HG03558 (cell line): ENCODE results near the gene DRICH1.
"Not testable (repeated sequence)": the region's sequence is repeated elsewhere in the genome, so short reads cannot be mapped to it uniquely, and the experiment has no call there.

Experiments used
- ATAC-seq: cut with Tn5 transposase; IDR thresholded peaks from one replicate; pipeline ENCODE4 v1.9.1; 2021; ENCODE audit warnings: moderate number of reproducible peaks; ENCODE audit not compliant: unreplicated experiment; ENCODE audit errors: extremely low read depth

The DRICH1 gene

DNA sequence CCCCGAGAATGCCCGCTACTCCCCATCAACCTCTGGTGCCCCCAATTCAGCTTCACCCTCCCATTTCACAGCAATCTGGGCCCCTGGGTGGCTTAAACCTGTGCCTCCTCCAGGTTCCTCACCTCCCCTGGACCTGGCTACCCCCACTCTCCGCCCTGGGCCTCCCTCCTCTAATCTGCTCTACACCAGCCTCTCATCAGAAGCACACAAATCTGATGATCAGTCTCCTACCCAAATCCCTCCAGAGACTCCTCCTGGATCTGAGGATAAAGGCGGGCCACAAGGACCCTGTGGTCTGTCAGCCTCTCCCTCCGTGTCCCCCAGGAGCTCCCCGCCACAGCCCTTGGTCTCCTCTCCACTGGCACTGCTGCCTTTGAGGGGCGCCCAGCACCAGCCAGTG lies 28.9 kb downstream of the DRICH1 start:
- no peak for ATAC-seq

GRCh38 chr22:23598805-23599518 lies 33.2 kb downstream of the DRICH1 start:
- ATAC-seq, result no peak

DNA sequence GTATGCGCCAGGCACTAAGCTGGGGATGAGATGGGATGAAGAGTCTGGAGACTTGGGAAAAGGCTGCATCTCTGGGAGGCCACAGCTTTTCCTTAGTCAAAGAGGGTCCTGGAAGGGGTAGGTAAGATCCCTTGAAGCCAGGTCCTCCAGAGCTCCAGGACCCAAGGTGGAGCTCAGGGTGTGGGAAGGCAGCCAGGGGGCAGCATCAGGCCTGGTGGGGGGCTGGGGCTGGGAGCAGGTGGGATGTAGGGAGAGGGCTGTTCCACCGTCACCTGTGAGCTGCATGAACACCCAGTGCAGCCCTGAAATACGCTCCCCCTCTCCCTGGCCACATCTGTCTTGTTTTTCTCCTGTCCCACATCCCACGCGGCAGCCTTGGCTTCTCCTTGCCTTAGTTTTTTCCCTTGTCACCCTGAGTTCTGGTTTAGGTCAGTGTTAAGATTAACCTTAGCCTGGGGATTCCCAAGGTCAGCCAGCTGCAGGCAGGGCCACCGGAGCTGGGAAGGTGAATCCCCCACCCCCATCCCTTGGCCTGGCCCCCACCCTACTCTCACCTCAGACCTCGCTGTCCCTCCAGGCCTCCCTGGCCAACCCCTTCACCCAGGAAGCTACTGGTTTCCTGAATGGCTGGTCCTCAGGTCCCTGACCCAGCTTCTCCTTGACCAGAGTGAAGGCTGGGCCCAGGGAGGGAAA lies 34.4 kb downstream of the DRICH1 start:
- ATAC-seq, result not testable (repeated sequence)

DNA sequence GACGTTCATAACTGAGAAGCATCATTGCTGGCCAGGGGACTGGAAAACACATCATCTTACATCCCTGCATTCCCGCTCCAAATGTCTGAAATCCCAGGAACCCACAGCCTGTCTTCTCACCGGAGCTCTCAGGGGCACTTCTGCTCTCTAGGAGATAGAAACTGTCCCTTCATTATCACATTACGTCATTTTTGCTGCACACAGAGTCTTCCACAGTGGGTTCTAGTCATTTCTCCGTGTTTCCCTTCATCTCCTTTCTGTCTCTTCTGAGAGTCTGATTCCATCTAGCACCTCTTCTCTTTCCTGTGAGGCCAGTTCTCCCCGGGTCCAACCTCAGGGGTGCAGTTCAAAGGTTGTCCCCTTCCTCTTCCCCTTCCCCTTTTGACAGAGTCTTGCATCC lies 36.2 kb downstream of the DRICH1 start:
- not testable (repeated sequence) for ATAC-seq

GRCh38 chr22:23591846-23592245 lies 40.3 kb downstream of the DRICH1 start:
- ATAC-seq, result no peak

GRCh38 chr22:23591201-23591791 lies 40.8 kb downstream of the DRICH1 start:
- ATAC-seq, result no peak

- ATAC-seq, result no peak
These were observed 48.3 kb downstream of the DRICH1 start for GRCh38 chr22:23583836-23584235.

GRCh38 chr22:23583153-23583552 lies 49.0 kb downstream of the DRICH1 start:
- no peak for ATAC-seq

GRCh38 chr22:23581260-23581650 lies 50.9 kb downstream of the DRICH1 start:
- ATAC-seq, result no peak

GRCh38 chr22:23580576-23581259 lies 51.4 kb downstream of the DRICH1 start:
- ATAC-seq, result no peak

DNA sequence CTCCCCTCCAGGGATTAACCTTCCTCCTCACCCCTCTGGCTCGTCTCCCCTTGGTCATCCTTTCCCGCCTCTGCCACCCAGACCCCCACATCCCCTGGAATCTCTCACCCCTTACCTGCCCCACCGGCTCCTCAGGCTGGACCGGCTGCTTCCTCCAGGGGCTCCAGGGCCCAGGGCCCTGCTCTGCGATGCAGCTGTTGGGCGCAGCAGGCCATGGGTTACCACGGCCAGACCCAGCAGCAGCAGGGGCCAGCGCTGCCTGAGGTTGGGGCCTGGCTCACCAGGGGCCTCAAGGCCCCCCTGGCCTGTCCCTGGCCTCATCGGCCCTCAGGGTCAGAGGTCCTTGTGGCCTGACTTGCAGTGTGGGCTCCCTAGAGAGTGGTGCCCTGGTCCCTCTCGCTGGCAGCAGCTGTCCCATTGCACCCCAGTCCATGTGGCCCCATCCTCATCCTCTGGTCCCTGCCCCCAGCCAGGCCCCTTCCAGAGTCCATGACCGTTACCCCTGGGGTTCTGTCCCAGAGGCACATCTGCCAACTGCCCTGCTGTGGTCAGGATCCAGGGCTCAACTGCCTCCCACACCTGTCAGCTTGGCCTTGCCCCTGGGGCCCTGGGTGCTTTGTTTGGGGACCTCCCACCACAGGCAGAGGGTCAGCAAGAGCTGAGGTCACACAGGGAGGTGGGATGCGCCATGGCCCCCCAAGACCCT lies 52.1 kb downstream of the DRICH1 start, which contains the start of gene IGLL1:
TSS of gene IGLL1 (minus strand) at position 421 of the 706 bp plus-strand sequence. CDS start at position 321, 100 bp downstream.
- no peak for ATAC-seq

GRCh38 chr22:23579280-23579679 lies 52.8 kb downstream of the DRICH1 start:
- no peak for ATAC-seq

DNA sequence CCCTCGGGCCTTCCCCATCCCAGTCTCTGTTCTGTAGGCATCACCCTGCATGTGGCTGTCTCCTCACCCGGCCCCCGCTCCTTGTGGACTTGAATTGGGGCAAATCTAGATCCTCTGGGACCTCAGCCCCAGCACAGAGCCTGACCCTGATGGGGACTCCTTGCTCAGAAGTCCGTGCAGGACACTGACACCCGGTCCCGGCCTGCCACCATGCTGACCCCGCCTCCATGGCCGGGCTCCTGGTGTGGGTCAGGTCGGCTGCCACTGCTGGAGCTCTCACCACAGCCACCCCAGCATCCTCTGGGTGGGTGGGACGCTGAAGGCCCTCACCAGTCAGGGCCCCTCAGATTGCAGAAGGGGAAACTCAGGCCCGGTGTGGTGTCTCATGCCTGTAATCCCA lies 53.8 kb downstream of the DRICH1 start:
- no peak for ATAC-seq

DNA sequence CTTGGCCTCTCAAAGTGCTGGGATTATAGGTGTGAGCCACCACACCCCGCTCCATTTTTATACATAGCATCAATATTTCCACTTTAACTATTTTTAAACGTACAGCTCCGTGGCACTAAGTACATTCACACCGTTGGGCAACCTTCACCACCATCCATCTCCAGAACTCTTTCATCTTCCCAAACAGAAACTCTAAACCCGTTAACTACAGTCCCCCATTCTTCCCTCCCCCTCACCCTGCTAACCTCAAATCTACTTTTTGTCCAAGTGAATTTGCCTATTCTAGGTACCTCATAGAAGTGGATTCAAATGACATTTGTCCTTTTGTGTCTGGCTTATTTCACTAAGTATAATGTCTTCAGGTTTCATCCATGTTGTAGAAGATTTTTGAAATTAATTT lies 55.4 kb downstream of the DRICH1 start:
- ATAC-seq, result no peak

GRCh38 chr22:23575601-23576000 lies 56.5 kb downstream of the DRICH1 start:
- ATAC-seq, result no peak

- ATAC-seq, result no peak
These were observed 57.2 kb downstream of the DRICH1 start for GRCh38 chr22:23574877-23575276.

- no peak for ATAC-seq
These were observed 57.7 kb downstream of the DRICH1 start for GRCh38 chr22:23574371-23574811.

DNA sequence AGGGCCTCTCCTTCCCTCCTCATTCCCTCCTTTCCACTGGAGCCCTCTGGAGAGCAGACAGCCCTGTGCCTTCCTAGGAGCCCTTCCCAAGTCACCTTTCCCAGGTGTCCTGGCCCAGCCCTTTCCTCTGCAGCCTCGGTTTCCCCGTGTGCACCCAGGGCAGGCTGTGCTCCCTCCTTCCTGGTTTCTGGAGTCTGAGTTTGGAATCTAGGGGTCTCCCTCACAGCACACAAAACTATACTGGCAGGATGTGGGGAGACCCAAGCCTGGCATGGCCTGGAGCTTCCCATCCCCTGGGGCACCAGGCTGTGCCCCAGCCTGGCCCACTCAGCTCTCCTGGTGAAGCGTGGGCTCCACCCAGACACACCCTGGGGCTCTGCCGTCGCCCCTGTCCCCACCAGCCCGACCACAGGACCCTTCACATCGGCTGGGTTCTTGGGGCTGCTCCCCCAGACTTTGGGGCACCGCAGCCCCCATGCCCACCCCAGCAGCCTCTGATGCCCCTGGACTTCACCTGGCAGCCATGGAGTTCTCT lies 58.4 kb downstream of the DRICH1 start:
- not testable (repeated sequence) for ATAC-seq

DNA sequence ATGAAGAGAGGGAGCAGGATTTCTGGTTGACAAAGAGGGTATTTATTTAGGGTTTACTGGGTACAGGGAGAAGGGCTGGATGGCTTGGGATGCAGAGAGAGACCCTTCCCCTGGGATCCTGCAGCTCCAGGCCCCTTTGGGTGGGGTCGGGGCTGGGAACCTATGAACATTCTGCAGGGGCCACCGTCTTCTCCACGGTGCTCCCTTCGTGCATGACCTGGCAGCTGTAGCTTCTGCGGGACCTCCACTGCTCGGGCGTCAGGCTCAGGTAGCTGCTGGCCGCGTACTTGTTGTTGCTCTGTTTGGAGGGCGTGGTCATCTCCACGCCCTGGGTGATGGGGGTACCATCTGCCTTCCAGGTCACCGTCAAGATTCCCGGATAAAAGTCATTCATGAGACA lies 59.0 kb downstream of the DRICH1 start:
- ATAC-seq, result not testable (repeated sequence)

DNA sequence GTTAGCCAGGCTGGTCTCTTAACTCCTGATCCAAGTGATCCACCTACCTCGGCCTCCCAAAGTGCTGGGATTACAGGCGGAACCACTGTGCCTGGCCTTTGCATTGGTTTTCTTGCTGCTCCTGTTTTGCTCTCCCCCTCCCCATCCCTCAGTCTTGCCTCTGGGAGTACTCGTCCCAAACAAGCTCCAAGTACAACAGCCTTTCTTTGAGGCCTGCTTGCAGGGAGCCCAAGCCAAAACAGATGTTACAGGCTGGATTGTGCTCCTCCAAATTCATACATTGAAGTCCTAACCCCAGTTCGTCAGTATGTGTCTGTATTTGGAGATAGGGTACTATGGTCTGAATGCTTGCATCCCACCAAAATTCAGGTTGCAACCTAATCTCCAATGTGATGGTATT lies 60.6 kb downstream of the DRICH1 start:
- no peak for ATAC-seq
